OCI-LY1 (cell line): ENCODE results near the gene SLC6A7.

ENCODE experiments used
- EZH2 ChIP-seq: fragments of 200-600 bp; sonication (generic), shearing (Covaris generic); IDR thresholded peaks from 2 replicates; pipeline ENCODE4 v1.8.0; 2017; ENCODE audit warnings: borderline replicate concordance, mixed run types, mild to moderate bottlenecking, antibody characterized with exemption, low read length, moderate library complexity, mixed read lengths
- TF ChIP-seq, protein P1 (sequence below): fragments of 200-600 bp; sonication (generic), shearing (Covaris generic); IDR thresholded peaks from 2 replicates; pipeline ENCODE4 v1.5.1; 2017; ENCODE audit warnings: mild to moderate bottlenecking, antibody characterized with exemption, low read length, moderate library complexity, mixed read lengths

DNA sequence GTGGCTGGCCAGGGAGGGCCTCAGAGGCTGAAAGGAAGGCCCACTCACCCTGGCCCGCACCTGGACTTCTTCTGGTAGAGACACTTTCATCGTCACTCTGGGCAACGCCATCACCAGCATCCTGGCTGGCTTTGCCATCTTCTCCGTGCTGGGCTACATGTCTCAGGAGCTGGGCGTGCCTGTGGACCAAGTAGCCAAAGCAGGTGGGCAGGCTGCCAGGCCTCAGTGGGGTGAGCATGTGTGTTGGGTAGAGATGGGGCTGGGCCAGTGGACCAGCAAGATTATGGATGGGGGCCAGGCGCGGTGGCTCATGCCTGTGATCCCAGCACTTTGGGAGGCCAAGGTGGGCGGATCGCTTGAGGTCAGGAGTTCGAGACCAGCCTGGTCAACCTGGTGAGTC lies 12.6 kb downstream of the SLC6A7 start:
- TF ChIP-seq, protein P1, sequence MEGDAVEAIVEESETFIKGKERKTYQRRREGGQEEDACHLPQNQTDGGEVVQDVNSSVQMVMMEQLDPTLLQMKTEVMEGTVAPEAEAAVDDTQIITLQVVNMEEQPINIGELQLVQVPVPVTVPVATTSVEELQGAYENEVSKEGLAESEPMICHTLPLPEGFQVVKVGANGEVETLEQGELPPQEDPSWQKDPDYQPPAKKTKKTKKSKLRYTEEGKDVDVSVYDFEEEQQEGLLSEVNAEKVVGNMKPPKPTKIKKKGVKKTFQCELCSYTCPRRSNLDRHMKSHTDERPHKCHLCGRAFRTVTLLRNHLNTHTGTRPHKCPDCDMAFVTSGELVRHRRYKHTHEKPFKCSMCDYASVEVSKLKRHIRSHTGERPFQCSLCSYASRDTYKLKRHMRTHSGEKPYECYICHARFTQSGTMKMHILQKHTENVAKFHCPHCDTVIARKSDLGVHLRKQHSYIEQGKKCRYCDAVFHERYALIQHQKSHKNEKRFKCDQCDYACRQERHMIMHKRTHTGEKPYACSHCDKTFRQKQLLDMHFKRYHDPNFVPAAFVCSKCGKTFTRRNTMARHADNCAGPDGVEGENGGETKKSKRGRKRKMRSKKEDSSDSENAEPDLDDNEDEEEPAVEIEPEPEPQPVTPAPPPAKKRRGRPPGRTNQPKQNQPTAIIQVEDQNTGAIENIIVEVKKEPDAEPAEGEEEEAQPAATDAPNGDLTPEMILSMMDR: no peak
- TF ChIP-seq EZH2: no peak
